DLD1 (cell line): Measurements from ENCODE around the gene RCOR2.
"Not testable (repeated sequence)": the region's sequence is repeated elsewhere in the genome, so short reads cannot be mapped to it uniquely, and the experiment has no call there.

Experiments
- in situ Hi-C: cut with HindIII; loops from 2 replicates; pipeline ENCODE4 v1.10.0; 2017; ENCODE audit warnings: low sequenced_read_pairs

The RCOR2 gene

DNA sequence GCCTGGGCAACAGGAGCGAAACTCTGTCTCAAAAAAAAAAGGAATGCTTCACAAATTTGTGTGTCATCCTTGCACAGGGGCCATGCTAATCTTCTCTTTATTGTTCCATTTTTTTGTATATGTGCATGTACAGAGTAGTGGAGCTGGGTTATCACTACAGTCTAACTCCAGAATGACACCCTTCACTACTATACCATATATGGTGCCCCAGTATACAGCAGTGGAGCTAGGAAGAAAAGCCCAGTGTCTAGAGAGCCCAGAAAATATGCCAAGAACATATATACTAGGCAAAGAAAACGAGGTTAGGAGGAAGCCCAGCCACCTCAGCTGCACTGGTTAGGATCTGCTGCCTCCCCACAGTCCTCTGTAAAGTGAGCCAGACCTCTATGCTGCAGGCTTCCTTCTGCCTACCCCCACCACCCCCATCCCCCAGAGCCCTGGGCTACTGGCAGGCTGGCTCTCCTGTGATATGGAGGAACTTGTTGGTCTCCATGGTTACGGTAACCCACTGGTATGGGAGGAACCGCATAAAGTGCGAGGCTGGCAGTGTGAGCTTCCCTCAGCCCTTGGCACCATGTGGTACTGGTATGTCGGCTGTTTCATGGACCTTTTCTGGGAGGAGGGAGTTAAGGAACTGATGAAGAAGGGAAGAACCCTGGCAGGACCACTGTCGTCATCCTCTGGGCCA is 34.3 kb downstream of the RCOR2 start:
- in situ Hi-C loops = no loop called here

GRCh38 chr11:63880403-63880790 is 36.6 kb downstream of the RCOR2 start:
- in situ Hi-C loops = no loop called here

- in situ Hi-C loops = no loop called here
These were observed 37.2 kb downstream of the RCOR2 start for GRCh38 chr11:63879598-63880402.

DNA sequence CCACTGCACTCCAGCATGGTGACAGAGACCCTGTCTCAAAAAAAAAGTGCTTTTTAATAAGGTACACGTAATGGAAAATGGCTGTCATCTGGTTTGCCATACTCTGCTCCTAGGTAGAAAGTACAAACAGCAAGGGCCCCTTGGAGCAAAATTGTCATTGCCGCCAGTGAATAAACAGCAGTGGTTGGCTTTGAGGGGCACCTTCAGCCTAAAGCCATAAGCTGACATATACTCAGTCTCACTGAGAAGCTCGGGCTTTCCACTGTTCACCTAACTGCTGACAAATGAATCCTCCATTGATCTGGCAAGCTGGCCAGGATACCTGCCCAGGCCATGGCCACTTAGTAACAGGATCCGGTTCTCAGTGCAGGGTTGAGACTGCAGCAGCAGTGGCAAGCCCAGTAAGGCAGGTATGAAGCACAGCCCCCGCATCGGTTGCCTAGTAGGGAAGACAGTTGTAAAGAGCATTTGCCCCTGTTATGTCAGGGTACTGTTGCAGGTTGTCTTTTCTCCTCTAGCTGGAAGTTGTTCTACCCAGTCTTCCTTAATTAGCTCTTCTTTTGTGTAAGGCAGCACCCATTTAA is 39.2 kb downstream of the RCOR2 start:
- in situ Hi-C loops = no loop called here

DNA sequence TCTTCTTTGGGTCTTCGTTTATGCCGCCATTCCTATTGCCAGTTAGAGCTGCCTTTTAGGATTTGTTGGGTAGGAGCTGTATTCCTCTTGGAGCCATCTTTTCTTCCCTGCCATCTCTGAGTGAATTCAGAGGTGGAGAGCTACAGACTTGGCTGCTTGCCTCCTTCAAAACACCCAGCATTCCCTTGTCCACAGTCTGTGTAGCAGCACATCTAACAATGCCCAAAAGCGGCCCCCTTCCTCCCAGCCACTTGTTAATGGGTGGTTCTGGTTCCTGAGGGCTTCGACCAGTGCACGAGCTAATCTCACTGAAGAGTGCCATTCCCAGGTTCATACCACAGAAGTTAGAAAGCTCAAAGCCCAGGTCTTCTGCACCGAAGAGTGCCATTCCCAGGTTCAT is 40.3 kb downstream of the RCOR2 start:
- in situ Hi-C loops = no loop called here

DNA sequence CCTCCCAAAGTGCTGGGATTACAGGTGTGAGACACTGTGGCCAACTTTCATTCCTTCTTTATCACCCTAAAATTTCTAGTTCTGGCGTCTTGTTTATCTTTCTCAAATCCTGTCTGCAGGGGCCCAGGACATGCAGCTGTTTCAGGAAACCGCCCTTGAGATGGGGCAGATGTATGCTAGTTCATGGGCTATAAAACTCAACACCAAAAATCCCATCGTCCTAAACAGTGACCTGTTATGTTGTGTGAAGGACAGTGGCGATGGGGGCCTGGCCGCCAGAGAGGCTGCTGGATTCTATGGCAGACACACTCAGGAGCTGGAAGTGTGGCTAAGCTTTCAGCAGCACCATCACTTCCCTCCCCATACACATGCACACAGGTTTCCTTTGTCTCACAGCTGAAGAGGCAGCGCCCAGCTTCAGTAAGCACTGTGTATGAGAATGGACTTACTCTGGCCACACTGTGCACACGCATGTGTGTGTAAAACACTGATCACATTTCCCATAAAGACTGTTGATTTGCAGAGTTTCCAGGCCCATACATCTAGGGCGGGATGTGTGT is 41.4 kb downstream of the RCOR2 start:
- in situ Hi-C loops = no loop called here

DNA sequence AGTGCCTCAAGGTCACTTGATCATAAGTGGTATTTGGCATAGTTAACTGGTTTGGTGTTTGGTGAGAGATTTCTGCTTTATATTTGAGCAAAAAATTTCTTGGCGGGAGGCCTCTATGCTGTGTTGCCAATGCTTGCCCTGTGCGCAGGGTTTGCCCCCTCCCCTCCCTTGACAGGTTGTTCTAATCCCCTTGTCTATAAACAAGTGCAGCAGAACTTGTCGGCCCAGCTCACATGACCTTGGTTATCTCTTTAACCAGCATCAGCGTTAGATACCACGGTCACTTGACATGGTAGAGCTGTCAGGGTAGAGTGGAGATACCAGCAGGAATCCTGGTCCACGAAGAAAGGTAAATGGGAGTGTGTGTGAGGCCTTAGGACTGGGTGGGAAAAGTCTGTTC is 42.5 kb downstream of the RCOR2 start:
- in situ Hi-C loops = no loop called here

DNA sequence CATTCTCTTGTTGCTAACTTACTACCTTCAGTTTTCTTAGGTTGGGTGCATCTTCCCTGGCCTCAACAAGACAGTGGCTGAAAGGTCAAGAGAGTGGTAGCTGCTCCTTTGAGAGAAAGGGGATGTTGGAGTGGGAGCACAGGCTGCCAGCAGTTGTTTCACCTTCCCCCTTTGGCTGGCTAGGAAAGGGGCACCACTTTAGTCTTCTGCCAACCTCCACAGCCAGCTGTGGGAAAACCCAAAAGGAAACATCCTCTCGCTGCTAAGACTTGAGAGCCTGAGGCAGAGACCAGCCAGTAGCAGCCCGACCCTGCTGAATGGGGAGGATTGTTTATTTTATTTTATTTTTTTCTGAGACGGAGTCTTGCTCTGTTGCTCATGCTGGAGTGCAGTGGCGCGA is 43.7 kb downstream of the RCOR2 start:
- in situ Hi-C loops = no loop called here

- in situ Hi-C loops = no loop called here
These were observed 44.2 kb downstream of the RCOR2 start for GRCh38 chr11:63872800-63873197.

- in situ Hi-C loops = no loop called here
These were observed 44.8 kb downstream of the RCOR2 start for GRCh38 chr11:63871962-63872799.

DNA sequence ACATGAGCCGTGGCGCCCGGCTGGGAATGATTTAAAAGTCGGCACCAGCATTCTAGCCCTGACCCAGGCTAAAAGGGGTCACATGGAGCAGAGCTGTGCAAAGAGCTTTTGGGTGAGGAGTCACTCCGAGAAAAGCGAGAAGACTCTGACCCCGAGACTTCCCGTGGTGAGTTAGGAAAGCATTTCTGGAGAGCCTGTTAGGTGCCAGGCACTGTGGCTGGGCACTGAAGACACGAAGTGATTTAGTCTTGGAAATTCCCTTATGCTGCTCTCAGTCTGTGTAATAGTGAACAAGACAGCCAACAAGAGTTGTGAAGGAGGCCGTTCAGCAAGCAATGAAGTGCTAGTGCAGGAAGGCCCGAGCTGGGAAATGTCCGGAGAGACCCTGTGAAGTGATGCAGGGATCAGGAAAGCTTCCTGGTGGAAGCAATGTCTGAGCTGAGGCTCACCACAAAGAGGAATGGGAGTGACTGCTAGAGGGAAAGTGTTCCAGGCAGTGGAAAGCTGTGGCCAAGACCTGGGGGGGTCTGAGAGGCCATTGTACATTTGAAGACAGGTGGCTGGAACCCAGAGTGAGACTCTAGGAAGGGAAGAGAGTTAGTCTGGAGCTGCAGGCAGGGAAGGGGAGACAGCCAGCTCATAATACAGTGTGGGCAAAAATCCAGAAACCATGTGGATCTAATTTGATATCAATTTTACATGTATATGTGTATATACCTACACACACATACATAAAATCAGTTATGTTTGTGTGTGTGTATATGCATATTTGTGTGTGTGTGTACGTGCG is 46.4 kb downstream of the RCOR2 start:
- in situ Hi-C loops = no loop called here

GRCh38 chr11:63869683-63870082 is 47.3 kb downstream of the RCOR2 start:
- in situ Hi-C loops = no loop called here

- in situ Hi-C loops = no loop called here
These were observed 47.8 kb downstream of the RCOR2 start for GRCh38 chr11:63869171-63869591.

DNA sequence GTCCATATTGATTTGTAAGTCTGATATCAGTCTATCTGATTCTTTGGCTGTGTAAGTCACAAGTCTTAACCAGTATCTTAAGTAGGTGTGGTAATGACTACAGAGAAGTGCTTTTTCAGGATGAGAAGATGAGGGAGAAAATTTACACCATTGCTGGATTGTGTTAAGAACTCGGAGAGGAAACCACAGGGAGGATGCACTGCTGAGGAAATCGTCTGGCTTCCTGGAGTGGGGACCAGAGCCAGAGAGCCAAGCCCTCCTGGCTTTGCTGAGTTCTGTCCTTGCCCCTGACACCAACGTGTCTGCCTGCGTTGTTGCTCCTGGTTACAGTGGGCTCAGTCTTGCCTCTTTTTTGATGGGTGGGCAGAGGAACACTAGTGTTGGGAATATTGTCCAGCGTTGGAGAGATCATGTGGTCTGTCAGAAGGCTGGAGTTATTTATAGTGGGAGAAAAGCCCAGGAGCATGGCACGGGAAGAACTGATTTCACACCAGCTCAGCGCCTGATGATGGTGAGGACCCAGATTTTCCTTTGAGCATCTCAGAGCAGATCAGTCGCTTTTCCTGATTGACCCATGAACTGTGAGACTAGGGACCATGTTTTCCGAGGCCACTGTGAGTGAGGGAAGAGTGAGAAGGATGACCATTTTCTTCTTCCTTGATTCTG is 48.4 kb downstream of the RCOR2 start:
- in situ Hi-C loops = no loop called here

DNA sequence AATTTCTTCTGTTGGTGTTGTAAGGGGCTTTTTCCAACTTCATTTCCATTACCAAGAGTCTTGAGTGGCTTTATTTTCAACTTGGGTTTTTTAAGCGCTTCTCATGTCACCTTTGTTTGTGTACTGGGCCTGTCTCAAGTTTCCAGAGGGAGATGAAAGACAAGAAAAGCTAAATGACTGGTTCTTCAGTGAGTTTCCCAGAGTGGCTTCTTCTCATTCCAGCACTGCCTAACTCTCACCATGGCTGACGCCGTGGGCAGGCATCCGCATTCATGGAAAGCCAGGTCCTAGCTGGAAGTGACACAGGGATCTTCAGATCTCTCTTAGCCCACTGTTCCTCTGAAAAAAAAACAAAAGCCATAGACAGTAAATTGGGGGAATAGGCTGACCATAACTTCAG is 49.5 kb downstream of the RCOR2 start:
- in situ Hi-C loops = no loop called here

GRCh38 chr11:63866211-63866610 is 50.8 kb downstream of the RCOR2 start:
- in situ Hi-C loops = no loop called here

DNA sequence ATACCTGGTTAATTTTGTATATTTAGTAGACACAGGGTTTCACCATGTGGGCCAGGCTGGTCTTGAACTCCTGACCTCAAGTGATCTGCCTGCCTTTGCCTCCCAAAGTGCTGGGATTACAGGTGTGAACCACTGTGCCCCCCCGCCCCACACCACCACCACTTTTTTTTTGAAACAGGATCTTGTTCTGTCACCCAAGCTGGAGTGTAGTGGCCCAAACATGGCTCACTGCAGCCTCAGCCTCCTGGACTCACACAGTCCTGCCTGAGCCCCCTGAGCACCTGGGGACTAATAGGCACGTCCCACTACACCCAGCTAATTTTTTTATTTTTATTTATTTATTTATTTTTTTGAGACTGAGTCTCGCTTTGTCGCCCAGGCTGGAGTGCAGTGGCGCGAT is 53.3 kb downstream of the RCOR2 start:
- in situ Hi-C loops = not testable (repeated sequence)

- in situ Hi-C loops = no loop called here
These were observed 54.0 kb downstream of the RCOR2 start for GRCh38 chr11:63862923-63863322.
